Lower leg skin (tissue), 4 donors: ENCODE data around the gene DCLRE1B. TPM values are rescaled to one million over a fixed set of nuclear protein-coding genes. Genes with fewer than 3 reads are reported as not detected.

ENCODE experiments used
- DNase-seq, 2 donors: peaks; one replicate each; pipeline ENCODE4 v3.0.0-alpha.2; 2019; ENCODE audit warnings: low spot score in 2 of 2
- H3K4me3 ChIP-seq: fragments of 200-600 bp; sonication (generic); 2 replicates; pipeline ENCODE4 v1.5.1; 2017; ENCODE audit warnings: mild to moderate bottlenecking, low read depth; ENCODE audit not compliant: poor library complexity, severe bottlenecking
- POLR2A ChIP-seq, 2 donors: fragments of 450-650 bp; IDR thresholded peaks; one replicate each; pipeline ENCODE4 v1.6.1; 2016 to 2017; ENCODE audit warnings: antibody characterized with exemption in 2 of 2, mild to moderate bottlenecking in 1 of 2, moderate library complexity in 1 of 2
- WGBS, 2 donors: methylation state at CpG; one replicate each; pipeline ENCODE4 v1.1.5; 2018; 5-methylcytosine and 5-hydroxymethylcytosine counted together
- intact Hi-C: fragments of 100-400 bp; cut with DNase I; formaldehyde crosslinking; loops from one replicate; pipeline ENCODE4 v1.15.0; 2023; ENCODE audit warnings: low total_unique reads
- total RNA-seq, 4 donors: library from RNA; depleted of rRNA; stranded (reverse); fragments of >200 nt; gene quantifications; one replicate each; pipeline ENCODE4 v1.1.0, GENCODE V29; 2016
- TF ChIP-seq, protein P1 (sequence below), 3 donors: fragments of 450-650 bp; IDR thresholded peaks; one replicate each; pipeline ENCODE4 v1.5.1; 2016; ENCODE audit warnings: antibody characterized with exemption in 3 of 3, mild to moderate bottlenecking in 3 of 3, moderate library complexity in 2 of 3

Gene DCLRE1B
- total RNA-seq, 4 donors from 2014 or later, result 2.1 to 4.4 (median 3.5) TPM

DNA sequence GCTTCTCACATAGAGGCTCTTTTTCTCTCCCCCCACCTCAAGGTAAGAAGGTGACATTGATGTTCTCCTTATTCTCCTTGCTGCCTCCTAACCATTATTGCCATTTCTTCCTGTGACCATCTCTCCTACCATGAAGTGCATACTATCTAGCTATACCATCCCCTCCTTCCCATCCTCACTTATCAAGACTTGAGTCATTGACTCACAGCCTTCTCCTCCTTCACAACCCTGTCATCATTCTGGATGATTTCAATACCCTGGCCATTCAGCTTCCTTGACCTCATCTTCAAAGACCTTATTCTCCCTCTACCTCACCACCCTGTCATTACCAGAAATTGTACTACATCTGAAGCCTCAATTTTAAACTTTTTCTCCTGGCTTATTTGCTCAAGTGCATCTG is 13.1 kb downstream of the DCLRE1B start:
- no peak overlapping the region for H3K4me3 ChIP-seq
- no peak for DNase-seq
- intact Hi-C loops, result no loop called here
- no peak for TF ChIP-seq POLR2A (IDR thresholded peaks at IDR 0.05)
- TF ChIP-seq, protein P1, sequence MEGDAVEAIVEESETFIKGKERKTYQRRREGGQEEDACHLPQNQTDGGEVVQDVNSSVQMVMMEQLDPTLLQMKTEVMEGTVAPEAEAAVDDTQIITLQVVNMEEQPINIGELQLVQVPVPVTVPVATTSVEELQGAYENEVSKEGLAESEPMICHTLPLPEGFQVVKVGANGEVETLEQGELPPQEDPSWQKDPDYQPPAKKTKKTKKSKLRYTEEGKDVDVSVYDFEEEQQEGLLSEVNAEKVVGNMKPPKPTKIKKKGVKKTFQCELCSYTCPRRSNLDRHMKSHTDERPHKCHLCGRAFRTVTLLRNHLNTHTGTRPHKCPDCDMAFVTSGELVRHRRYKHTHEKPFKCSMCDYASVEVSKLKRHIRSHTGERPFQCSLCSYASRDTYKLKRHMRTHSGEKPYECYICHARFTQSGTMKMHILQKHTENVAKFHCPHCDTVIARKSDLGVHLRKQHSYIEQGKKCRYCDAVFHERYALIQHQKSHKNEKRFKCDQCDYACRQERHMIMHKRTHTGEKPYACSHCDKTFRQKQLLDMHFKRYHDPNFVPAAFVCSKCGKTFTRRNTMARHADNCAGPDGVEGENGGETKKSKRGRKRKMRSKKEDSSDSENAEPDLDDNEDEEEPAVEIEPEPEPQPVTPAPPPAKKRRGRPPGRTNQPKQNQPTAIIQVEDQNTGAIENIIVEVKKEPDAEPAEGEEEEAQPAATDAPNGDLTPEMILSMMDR (IDR thresholded peaks at IDR 0.05), result no peak

DNA sequence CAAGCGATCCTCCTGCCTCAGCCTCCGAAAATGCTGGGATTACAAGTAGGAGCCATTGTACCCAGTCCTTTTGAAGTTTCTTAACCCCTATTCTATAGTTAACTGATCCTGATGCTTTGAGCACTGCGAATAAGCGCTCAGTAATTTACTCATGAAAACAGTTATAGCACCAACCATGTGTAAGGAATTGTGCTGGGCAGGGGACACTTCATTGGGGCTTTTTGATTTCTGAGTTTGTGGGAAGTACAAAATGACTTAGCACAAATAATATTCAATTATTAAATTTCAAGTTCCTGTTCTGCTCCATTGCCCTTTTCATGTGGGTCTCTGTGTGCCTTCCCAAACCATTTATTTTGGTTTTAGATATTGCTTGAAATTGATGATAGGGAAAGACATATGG is 17.8 kb downstream of the DCLRE1B start:
- no peak overlapping the region for H3K4me3 ChIP-seq
- intact Hi-C loops, result no loop called here
- WGBS, 2 donors, result 89 to 92% methylated on average over 4 of the region's 4 CpGs
- DNase-seq, result no peak
- no peak for TF ChIP-seq POLR2A (IDR thresholded peaks at IDR 0.05)
- TF ChIP-seq, protein P1 (IDR thresholded peaks at IDR 0.05), result no peak

DNA sequence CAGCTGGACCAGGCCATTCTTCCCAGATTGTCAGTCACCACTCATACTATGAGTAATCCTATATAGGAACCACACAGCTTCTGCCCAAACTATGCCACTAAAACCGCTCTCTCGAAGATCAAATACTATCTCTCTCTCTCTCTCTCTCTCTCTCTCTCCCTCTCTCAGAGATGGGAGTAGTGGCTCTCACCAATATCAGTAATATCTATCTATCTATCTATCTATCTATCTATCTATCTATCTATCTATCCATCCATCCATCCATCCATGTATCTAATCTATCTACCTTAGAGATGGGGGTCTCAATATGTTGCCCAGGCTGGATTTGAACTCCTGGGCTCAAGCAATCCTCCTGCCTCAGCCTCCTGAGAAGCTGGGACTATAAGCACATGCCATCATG is 19.3 kb downstream of the DCLRE1B start:
- TF ChIP-seq, protein P1 (IDR thresholded peaks at IDR 0.05), result no peak
- no peak for TF ChIP-seq POLR2A (IDR thresholded peaks at IDR 0.05)
- no peak overlapping the region for H3K4me3 ChIP-seq
- WGBS, 2 donors, result 87 to 94% methylated on average over 2 of the region's 2 CpGs
- no peak for DNase-seq
- intact Hi-C loops, result no loop called here

DNA sequence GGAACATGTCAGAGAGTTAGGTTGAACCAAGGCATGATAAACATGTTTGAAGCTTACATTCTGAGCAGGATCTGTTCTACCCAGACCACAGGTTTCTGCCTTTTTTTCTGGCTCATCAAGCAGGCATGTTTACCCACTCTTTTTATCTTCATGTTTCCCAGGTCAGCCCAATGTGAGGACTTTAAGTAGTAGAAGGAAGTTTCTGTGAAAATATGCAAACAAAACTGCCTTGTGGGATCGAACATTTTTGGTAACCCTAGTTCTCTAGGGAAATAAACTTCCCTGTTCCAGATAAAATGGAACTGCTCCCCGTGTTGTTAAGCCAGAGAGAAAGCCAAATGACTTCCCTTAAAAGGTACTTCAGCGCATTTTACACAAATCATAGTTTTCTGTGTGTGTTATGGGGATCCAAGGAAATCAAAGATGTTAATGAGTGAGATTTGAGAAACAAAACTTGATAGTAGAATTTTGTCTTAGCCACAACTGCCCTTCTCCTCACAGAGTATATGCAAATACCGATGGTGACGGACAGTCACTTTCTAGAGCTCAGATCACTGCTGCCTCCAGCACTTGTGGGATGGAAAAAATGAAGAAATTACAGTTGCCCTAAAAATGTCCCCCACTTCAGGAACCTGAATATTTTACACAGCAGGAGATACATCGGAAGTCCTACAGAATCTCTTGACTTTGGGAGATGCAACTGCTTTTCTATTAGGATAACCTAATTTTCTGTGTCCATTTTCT is 23.2 kb downstream of the DCLRE1B start:
- H3K4me3 ChIP-seq, result peak overlapping the region; percentile 74
- DNase-seq, result no peak
- no peak for TF ChIP-seq POLR2A (IDR thresholded peaks at IDR 0.05)
- TF ChIP-seq, protein P1 (IDR thresholded peaks at IDR 0.05), result no peak
- WGBS, 2 donors, result 21 to 30% methylated on average over 6 of the region's 6 CpGs
- intact Hi-C loops, result no loop called here

DNA sequence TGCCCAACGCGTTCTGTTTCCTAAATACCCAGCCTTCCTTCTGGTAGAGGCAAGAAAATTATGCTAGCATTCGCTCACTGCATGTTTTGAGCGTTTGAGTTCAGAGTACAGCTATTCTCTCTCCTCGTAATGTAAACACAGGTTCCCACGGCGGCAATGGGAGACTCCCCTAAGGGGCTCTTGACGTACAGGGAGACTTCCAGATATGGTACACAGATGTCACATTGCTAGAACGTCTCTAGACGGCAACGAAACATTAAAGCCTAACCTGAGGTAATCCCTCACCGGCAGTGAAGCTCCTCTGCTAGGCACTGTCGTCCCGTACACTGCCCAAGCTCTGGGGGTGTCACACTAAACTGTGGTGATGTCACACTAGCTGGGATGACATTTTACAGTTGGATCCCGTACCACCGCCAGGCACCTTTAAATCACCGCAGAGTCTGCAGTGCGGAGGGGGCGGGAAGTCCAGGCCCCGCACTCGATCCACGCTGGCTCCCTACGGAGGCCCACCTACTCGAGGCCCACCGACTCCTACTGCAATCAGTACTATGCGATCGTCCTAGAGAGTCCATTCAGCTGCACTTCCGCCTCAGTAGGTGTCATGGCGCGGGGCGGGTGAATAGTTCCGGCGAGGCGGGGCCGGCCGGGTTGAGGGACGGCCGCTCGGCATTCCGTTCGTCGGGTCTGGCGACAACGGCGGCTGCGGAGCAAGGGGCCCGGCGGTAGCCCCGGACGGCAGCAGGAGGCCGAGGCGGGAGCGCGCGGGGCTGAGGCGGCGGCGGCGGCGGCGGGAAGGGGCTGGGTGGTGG is 24.0 kb downstream of the DCLRE1B start, which contains the start of gene HIPK1:
Gene HIPK1 (plus strand): TSS at position 384 of the 809 bp plus-strand sequence.
- TF ChIP-seq POLR2A (IDR thresholded peaks at IDR 0.05), result no peak
- TF ChIP-seq, protein P1 (IDR thresholded peaks at IDR 0.05), result no peak
- WGBS, 2 donors, result 0% methylated on average over 51 to 53 of the region's 61 CpGs
- H3K4me3 ChIP-seq, result peak within 1 kb of the TSS; percentile 74
- intact Hi-C loops, result no loop called here
- peak; percentile 89 to 98 for DNase-seq
